A549 treated with AZD2906 at 1 μM for 4 hours (cell line): Measurements from ENCODE around the gene GLO1. TPM values are rescaled to one million over a fixed set of nuclear protein-coding genes. Genes with fewer than 3 reads are reported as not detected.

ENCODE experiments used
- total RNA-seq: library from RNA; stranded (reverse); fragments of 200-300 nt; extraction: Qiagen RNA extraction; gene quantifications from 5 replicates; pipeline ENCODE4 v1.2.3, GENCODE V29; 2022

Gene GLO1
- 86.9 to 93.7 TPM (median 90.3 TPM) in 5 replicates for total RNA-seq

DNA sequence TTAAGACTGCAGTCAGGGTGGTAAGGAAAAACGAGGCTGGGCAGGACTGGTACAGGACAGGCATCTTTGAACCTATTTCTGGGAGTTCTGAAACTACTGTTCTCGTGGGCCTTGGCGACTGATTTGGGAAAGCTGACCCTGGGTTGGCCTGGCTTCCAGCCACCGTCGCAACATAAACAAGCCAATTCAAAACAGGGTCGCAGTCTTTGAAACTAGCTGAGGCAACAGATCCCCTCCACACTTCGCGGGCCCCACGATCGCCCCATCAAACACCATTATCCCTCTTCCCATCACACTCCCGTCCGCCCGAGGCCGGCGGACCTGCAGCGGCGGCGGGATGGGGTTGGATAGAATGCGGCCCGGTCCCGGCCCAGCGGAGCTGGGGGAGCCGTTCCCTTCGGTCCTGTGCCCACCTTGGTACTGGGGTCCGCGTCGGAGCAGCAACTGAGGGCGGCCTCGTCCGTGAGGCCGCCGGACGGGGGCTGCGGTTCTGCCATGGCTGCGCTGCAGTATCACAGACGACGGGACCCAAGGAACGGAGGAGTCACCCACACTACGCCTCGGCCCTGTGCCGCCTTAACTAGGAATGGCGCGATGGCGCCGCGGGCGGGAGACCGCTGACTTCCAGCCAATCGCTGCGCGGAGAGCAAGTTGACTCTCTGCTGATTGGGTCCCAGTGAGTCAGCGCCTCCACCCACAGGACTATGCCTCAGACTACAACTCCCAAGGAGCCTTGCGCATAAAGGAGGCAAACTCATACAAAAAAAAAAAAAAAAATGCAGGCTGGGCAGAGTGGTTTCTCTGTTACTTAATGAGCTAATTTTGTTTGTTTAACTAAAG is at the start of gene GLO1:
Gene GLO1 (minus strand): TSS at position 588 of the 840 bp plus-strand sequence. CDS start 91 bp downstream, at position 497.

DNA sequence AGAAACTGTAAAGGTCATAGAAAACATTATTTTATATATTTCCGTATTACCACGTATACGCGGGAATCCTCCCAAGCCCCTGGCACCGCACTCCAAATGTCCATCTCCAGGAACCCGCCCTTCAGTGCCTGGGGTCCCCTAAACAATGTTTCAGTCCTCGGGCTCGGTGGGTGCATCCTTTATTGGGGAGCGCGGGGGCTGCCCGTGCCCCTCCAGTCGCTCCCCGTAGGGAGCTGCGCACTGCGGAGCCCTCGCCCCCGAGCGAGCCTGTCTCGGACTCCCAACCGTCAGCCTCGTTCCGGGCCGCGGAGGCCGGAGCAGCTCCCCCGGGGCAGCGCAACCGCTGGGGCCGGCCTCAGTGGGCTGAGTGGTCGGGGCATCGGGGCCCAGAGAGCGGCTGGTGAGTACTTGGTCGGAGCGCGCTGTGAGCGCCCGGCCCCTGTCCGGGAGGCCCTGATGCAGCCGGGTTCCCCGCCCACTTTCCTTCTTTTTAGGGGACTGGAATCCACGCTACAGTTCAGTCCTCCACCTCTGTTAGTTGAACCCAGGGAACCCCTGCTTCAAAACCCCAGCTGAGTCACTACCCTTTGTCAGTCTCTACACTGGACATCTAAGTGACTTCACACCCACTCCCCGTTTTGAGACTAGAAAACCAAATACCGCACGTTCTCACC is 12.2 kb upstream of the GLO1 start, which contains the start of gene DNAH8:
Gene DNAH8 (plus strand): TSS at position 296 of the 674 bp plus-strand sequence. CDS start 7,499 bp downstream, outside the sequence.

DNA sequence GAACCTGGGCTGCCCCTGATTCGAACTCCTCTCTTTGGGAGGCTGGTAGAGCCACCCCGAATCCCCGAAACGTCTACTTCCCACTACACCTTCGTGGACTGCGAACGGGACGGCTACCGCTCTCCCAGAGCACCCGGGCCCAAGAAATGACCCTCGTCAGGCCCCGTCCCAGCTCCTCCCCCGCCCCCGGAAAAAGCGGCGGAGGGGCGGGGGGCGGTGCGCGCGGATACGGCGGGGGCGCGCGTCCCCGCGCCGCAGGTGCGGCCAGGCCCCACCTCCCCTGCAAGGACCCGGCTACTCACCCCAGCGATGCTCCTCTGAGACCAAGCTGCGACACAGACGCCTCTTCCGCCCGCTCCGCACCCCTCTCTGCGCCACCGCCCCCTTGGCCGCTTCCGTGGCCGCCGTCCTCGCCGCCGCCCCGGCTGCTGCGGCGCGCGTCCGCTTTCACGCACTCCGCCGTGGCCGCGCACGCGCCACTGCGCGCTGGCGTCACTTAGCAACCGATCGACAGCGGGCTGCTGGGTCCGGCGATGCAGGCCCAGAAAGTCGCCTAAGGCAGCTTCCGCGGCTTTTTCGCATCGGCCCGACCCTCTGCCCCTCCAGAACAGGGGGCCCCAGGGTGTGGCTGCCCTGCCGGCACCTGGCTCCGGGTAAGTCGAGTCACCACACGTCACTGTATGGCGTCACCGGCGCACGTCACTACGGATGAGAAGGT is 63.3 kb downstream of the GLO1 start, which contains the start of gene BTBD9:
Gene BTBD9 (minus strand): TSS at position 432 of the 718 bp plus-strand sequence.

Other genes starting within 250 kb of the GLO1 start
- 2.2 to 2.6 TPM (median 2.3 TPM) in 5 replicates for gene BTBD9, start 63.2 kb downstream of the GLO1 start, total RNA-seq
- gene DNAH8, start 12.2 kb upstream of the GLO1 start, total RNA-seq, result not detected in 5 replicates